MM.1S (cell line): Measurements from ENCODE around the gene KIF21B.

Experiments
- CTCF ChIP-seq: fragments of 300-600 bp; sonication (generic); IDR thresholded peaks from 2 replicates; pipeline ENCODE4 v1.5.1; 2016; ENCODE audit warnings: antibody characterized with exemption, low read length, mixed read lengths
- EZH2 ChIP-seq: fragments of 300-600 bp; sonication (generic); optimal IDR thresholded peaks from 2 replicates; pipeline ENCODE3; 2017; ENCODE audit warnings: low read depth, mild to moderate bottlenecking, antibody characterized with exemption, low read length, mixed read lengths
- EZH2phosphoT487 ChIP-seq: fragments of 300-600 bp; sonication (generic); IDR thresholded peaks from 2 replicates; pipeline ENCODE4 v1.6.1; 2018; ENCODE audit warnings: antibody characterized with exemption, low read length

GRCh38 chr1:201028461-201028889, 5.0 kb upstream of the KIF21B start:
- no peak for TF ChIP-seq EZH2phosphoT487
- no peak for TF ChIP-seq CTCF
- TF ChIP-seq EZH2: no peak
